Gastrocnemius medialis (tissue), 4 donors: ENCODE measurements around the gene ACO1.

Experiments
- CTCF ChIP-seq, 5 experiments: fragments of 450-650 bp in 3 of 5; fragments of 200-600 bp in 2 of 5; sonication (generic) in 2 of 5; IDR thresholded peaks in 4 of 5; conservative IDR thresholded peaks in 1 of 5; 1 replicate in 4 of 5; 2 replicates in 1 of 5; pipeline ENCODE4 v1.5.1; 2016 to 2019; ENCODE audit warnings: antibody characterized with exemption in 5 of 5, mild to moderate bottlenecking in 3 of 5, moderate library complexity in 3 of 5
- POLR2A ChIP-seq, 2 donors: fragments of 450-650 bp; IDR thresholded peaks; one replicate each; pipeline ENCODE4 v1.6.1; 2017; ENCODE audit warnings: antibody characterized with exemption in 2 of 2, mild to moderate bottlenecking in 2 of 2, moderate library complexity in 2 of 2

DNA sequence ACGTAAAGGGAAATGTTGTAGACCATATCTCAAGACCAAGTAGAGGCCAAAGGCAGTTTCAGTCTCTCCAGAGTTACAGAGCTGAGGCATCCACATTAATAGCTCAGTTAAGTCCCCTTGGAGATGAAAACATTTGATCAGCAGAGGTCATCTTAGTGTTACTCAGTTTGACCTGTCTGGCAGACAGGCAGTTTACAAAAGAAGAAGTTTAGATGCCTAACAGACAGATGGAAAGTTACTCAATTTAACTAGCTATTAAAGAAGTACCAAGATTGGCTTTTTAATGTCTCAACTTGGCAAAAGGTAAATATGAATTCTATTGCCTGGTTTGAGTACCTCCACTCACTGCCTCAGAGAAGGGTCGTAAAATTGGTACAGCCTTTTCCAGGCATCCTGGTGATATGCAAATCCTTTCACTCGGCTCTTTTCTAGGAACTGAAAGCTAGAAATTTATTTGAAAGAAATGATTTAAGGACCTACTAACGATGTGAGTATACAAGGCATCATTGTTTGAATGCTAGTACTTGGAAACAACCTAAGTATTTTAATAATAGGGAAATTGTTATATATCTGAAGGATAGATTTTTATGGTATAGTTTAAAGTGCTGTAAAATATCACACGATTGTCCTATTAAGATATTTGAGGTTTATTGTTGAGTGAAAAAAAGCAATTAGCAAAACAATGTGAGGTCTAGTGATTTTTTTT is 14.8 kb downstream of the ACO1 start:
- TF ChIP-seq POLR2A (IDR thresholded peaks at IDR 0.05), result no peak
- TF ChIP-seq CTCF (IDR thresholded peaks at IDR 0.05 in 4 of 5, conservative IDR thresholded peaks at IDR 0.05 in 1 of 5), result no peak
